Spleen (tissue), 11 donors: ENCODE data around the gene FBXO34. TPM values are rescaled to one million over a fixed set of nuclear protein-coding genes. Genes with fewer than 3 reads are reported as not detected.

Experiments used
- DNase-seq: peaks from one replicate; pipeline ENCODE4 v3.0.0-alpha.2; 2020
- H3K27ac ChIP-seq, 8 donors: fragments of 200-600 bp; sonication (generic) in 7 of 8; 1 replicate in 4 of 8; 2 replicates in 4 of 8; pipeline versions ENCODE4 v1.5.0 to v1.8.0; 2016 to 2021; ENCODE audit warnings: inconsistent platforms in 4 of 8, mild to moderate bottlenecking in 4 of 8, moderate library complexity in 1 of 8
- H3K27me3 ChIP-seq, 7 donors: fragments of 200-600 bp; sonication (generic) in 6 of 7; replicated peaks in 1 of 7; 1 replicate in 4 of 7; 2 replicates in 3 of 7; pipeline versions ENCODE4 v1.5.0 to v1.8.0; 2016 to 2021; ENCODE audit warnings: inconsistent platforms in 3 of 7, mild to moderate bottlenecking in 1 of 7
- H3K36me3 ChIP-seq, 6 donors: fragments of 200-600 bp; sonication (generic) in 5 of 6; 1 replicate in 4 of 6; 2 replicates in 2 of 6; pipeline versions ENCODE4 v1.5.0 to v1.8.0; 2016 to 2021; ENCODE audit warnings: inconsistent platforms in 2 of 6
- H3K4me1 ChIP-seq, 6 donors: fragments of 200-600 bp; sonication (generic) in 5 of 6; 1 replicate in 3 of 6; 2 replicates in 3 of 6; pipeline versions ENCODE4 v1.5.0 to v1.8.0; 2016 to 2021; ENCODE audit warnings: inconsistent platforms in 3 of 6
- H3K4me3 ChIP-seq, 8 donors: fragments of 200-600 bp; sonication (generic) in 7 of 8; 1 replicate in 4 of 8; 2 replicates in 4 of 8; pipeline versions ENCODE4 v1.5.0 to v1.8.0; 2016 to 2021; ENCODE audit warnings: inconsistent platforms in 4 of 8, mild to moderate bottlenecking in 4 of 8, moderate library complexity in 2 of 8
- H3K9me3 ChIP-seq, 8 donors: fragments of 200-600 bp; sonication (generic) in 7 of 8; 1 replicate in 4 of 8; 2 replicates in 4 of 8; pipeline versions ENCODE4 v1.5.0 to v1.8.0; 2016 to 2021; ENCODE audit warnings: inconsistent platforms in 4 of 8
- CTCF ChIP-seq, 11 experiments: fragments of 200-600 bp in 7 of 11; fragments of 450-650 bp in 4 of 11; sonication (generic) in 4 of 11; IDR thresholded peaks in 8 of 11; conservative IDR thresholded peaks in 3 of 11; 1 replicate in 7 of 11; 2 replicates in 4 of 11; pipeline versions ENCODE4 v1.4.0 to v1.8.0; 2016 to 2021; ENCODE audit warnings: antibody characterized with exemption in 11 of 11, inconsistent platforms in 4 of 11, mild to moderate bottlenecking in 1 of 11
- POLR2A ChIP-seq, 3 donors: fragments of 450-650 bp; IDR thresholded peaks; one replicate each; pipeline ENCODE4 v1.5.1; 2017; ENCODE audit warnings: antibody characterized with exemption in 3 of 3, mild to moderate bottlenecking in 1 of 3
- POLR2AphosphoS5 ChIP-seq, 3 donors: sonication (generic); formaldehyde crosslinking; IDR thresholded peaks; one replicate each; pipeline ENCODE4 v1.5.1; 2017; ENCODE audit warnings: antibody characterized with exemption in 3 of 3
- WGBS, 5 donors: extraction: QIAGEN DNeasy Blood & Tissue Kit in 3 of 5; methylation state at CpG; one replicate each; pipeline versions ENCODE4 v1.1.5 to v1.1.7; 2013 to 2018; 5-methylcytosine and 5-hydroxymethylcytosine counted together
- intact Hi-C: fragments of 100-400 bp; cut with DNase I; formaldehyde crosslinking; loops from one replicate; pipeline ENCODE4 v1.15.0; 2023; ENCODE audit warnings: low total_unique reads
- polyA plus RNA-seq, 3 donors: library from polyadenylated mRNA; stranded (reverse); fragments of 200-250 nt; gene quantifications; one replicate each; pipeline ENCODE4 v1.2.1, GENCODE V29; 2013
- total RNA-seq, 7 donors: library from RNA; depleted of rRNA in 3 of 7; stranded (reverse); fragments of >200 nt in 3 of 7; fragmentation: NEBNext Ultra II Directional in 4 of 7; extraction: Animal tissue kit (Norgen Biotek cat#: 25700) in 4 of 7; gene quantifications; one replicate each; pipeline versions ENCODE4 v1.1.0 to v1.2.1, GENCODE V29; 2016 to 2021
- donor health status: healthy with polysubstance abuse.
- donor health status: DM: no; HTN: no; CAD: no; lungs with moderate emphysema.
- donor health status: DM: no; HTN: no; CAD: no.
- donor health status: Bipolar disorder and iron deficiency.
- donor health status: healthy.
- donor health status: DM: no; HTN: no; CAD: no.
- donor health status: DM: yes; HTN: yes; CAD: no.

FBXO34 gene
- total and polyA plus RNA-seq, 10 donors, result 5.8 to 46.0 (median 26.7) TPM

GRCh38 chr14:55245657-55246268 is 25.5 kb upstream of the FBXO34 start:
- no peak for DNase-seq
- intact Hi-C loops, result no loop called here
- Histone ChIP-seq H3K36me3 (no peaks in the 10 kb centered on the region), H3K4me1 (no peaks in the 10 kb centered on the region), H3K4me3 (no peak overlapping the region), H3K27me3 (peaks cover 0 to 18% (median 7%) of the 10 kb centered on the region in 7 donors), H3K27ac (no peak overlapping the region), H3K9me3 (no peaks in the 10 kb centered on the region)
- 71 to 80% (median 72%) methylated on average over 4 of the region's 4 CpGs for WGBS, 5 donors
- TF ChIP-seq CTCF (IDR thresholded peaks at IDR 0.05 in 8 of 11, conservative IDR thresholded peaks at IDR 0.05 in 3 of 11) (peak in 9 of 11 experiments; percentile 17 to 61 (median 45)), POLR2AphosphoS5 (IDR thresholded peaks at IDR 0.05) (no peak)

DNA sequence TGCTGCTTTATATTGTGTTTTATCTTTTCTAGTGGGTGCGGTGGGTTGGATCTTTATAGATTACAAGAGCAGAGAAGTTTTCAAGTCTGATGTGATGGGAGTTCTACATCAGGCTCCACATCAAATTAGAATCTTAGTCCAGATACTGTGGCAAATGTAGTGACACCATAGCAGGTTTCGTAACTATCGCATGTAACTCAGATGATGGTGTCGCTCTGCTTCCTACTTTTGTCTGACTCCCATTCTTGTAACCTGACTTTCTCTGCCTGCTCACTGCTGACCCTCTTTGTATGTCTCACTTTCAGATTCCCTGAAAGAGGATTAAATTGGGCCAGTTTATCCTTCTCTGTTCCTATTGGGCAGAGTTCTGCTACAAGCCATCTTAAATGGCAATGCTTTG is 22.8 kb upstream of the FBXO34 start:
- no peak overlapping the region for H3K27ac ChIP-seq
- no peaks in the 10 kb centered on the region for H3K4me1 ChIP-seq
- peaks cover 0 to 19% (median 0%) of the 10 kb centered on the region in 7 donors for H3K27me3 ChIP-seq
- no peak overlapping the region for H3K4me3 ChIP-seq
- intact Hi-C loops, result no loop called here
- 72 to 94% (median 85%) methylated on average over 4 of the region's 4 CpGs for WGBS, 5 donors
- no peaks in the 10 kb centered on the region for H3K36me3 ChIP-seq
- no peak for DNase-seq
- no peaks in the 10 kb centered on the region for H3K9me3 ChIP-seq
- no peak for TF ChIP-seq POLR2A (IDR thresholded peaks at IDR 0.05)
- TF ChIP-seq POLR2AphosphoS5 (IDR thresholded peaks at IDR 0.05), result no peak
- no peak for TF ChIP-seq CTCF (IDR thresholded peaks at IDR 0.05 in 8 of 11, conservative IDR thresholded peaks at IDR 0.05 in 3 of 11)

DNA sequence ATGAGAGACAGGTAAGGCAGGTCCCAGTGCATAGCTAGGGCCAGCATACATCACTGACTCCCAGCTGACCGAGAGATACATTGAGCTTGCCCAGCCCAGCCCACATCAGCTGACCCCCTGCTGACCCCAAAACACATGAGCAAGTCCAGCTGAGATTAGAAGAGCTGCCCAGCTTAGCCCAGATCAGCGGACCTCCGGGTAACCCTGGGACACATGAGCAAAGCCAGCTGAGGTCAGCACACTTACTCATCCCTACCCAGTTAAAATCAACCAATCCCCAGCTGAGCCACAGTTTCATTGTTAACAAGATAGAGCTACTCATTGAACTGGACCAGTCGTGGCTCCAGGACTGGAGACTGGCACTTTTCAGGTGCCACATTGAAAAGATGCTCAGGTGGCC is 21.8 kb upstream of the FBXO34 start:
- intact Hi-C loops, result no loop called here

More for the DNA sequence above, 21.8 kb upstream of the FBXO34 start:
- peaks cover 0 to 19% (median 0%) of the 10 kb centered on the region in 7 donors for H3K27me3 ChIP-seq
- DNase-seq, result no peak
- 62 to 75% (median 72%) methylated on average over 4 of the region's 4 CpGs for WGBS, 5 donors
- no peaks in the 10 kb centered on the region for H3K9me3 ChIP-seq
- H3K27ac ChIP-seq, result no peak overlapping the region
- no peaks in the 10 kb centered on the region for H3K4me1 ChIP-seq
- H3K36me3 ChIP-seq, result no peaks in the 10 kb centered on the region
- H3K4me3 ChIP-seq, result no peak overlapping the region
- TF ChIP-seq CTCF (IDR thresholded peaks at IDR 0.05 in 8 of 11, conservative IDR thresholded peaks at IDR 0.05 in 3 of 11), result no peak
- no peak for TF ChIP-seq POLR2AphosphoS5 (IDR thresholded peaks at IDR 0.05)
- TF ChIP-seq POLR2A (IDR thresholded peaks at IDR 0.05), result no peak
